ENCODE results near the gene SUMF1.

Gene SUMF1

GRCh38 chr3:4375911-4376310 is 91.2 kb downstream of the SUMF1 start:
- no peak for DNase-seq

- no peak for DNase-seq
Observed at GRCh38 chr3:4373669-4374068, 93.4 kb downstream of the SUMF1 start.

GRCh38 chr3:4362523-4362922 is 104.5 kb downstream of the SUMF1 start:
- DNase-seq = no peak

- no peak for DNase-seq
Observed at GRCh38 chr3:4360817-4361216, 106.3 kb downstream of the SUMF1 start.

- no peak for DNase-seq
Observed at GRCh38 chr3:4359805-4360502, 107.1 kb downstream of the SUMF1 start.

GRCh38 chr3:4358273-4358672 is 108.8 kb downstream of the SUMF1 start:
- no peak for DNase-seq

- no peak for DNase-seq
Observed at GRCh38 chr3:4356546-4357410, 110.3 kb downstream of the SUMF1 start.

GRCh38 chr3:4356220-4356540 is 110.9 kb downstream of the SUMF1 start:
- DNase-seq = no peak

- no peak for DNase-seq
Observed at GRCh38 chr3:4355401-4356219, 111.5 kb downstream of the SUMF1 start.

- no peak for DNase-seq
Observed at GRCh38 chr3:4351872-4352271, 115.2 kb downstream of the SUMF1 start.

GRCh38 chr3:4351164-4351855 is 115.8 kb downstream of the SUMF1 start:
- DNase-seq = no peak

GRCh38 chr3:4350789-4351163 is 116.3 kb downstream of the SUMF1 start:
- DNase-seq = no peak

- no peak for DNase-seq
Observed at GRCh38 chr3:4343258-4343657, 123.8 kb downstream of the SUMF1 start.

GRCh38 chr3:4341336-4341675 is 125.8 kb downstream of the SUMF1 start:
- DNase-seq = no peak

GRCh38 chr3:4340411-4341335 is 126.4 kb downstream of the SUMF1 start:
- no peak for DNase-seq

GRCh38 chr3:4340077-4340410 is 127.0 kb downstream of the SUMF1 start:
- no peak for DNase-seq

- no peak for DNase-seq
Observed at GRCh38 chr3:4338751-4339150, 128.3 kb downstream of the SUMF1 start.

- no peak for DNase-seq
Observed at GRCh38 chr3:4336850-4337546, 130.1 kb downstream of the SUMF1 start.

- DNase-seq = no peak
Observed at GRCh38 chr3:4335840-4336562, 131.1 kb downstream of the SUMF1 start.

GRCh38 chr3:4334548-4334947 is 132.5 kb downstream of the SUMF1 start:
- no peak for DNase-seq

- DNase-seq = no peak
Observed at GRCh38 chr3:4332991-4333390, 134.1 kb downstream of the SUMF1 start.
